Panc1 (cell line): Measurements from ENCODE around the gene CPNE7. TPM values are rescaled to one million over a fixed set of nuclear protein-coding genes. Genes with fewer than 3 reads are reported as not detected.

ENCODE experiments used
- ATAC-seq: fragments of 200-7000 bp; cut with Tn5 transposase; 2 replicates; pipeline ENCODE4 v1.9.1; 2020; ENCODE audit warnings: mild to moderate bottlenecking, moderate library complexity
- BruUV-seq: library from RNA; stranded (reverse); fragments of 400-500 nt; replicated peaks from 2 replicates; lab custom pipeline; 2021; lab: Mats Ljungman, UMichigan
- CTCF ChIA-PET: fragments of 300-600 bp; sonication (Branson Sonifier 250); formaldehyde crosslinking; loops from one replicate; lab custom pipeline; 2022; ENCODE audit warnings: antibody characterized with exemption; lab: Charles Lee
- POLR2A ChIA-PET: fragments of 300-600 bp; sonication (Branson Sonifier 250); formaldehyde crosslinking; loops from one replicate; lab custom pipeline; 2022; ENCODE audit warnings: antibody characterized with exemption; lab: Charles Lee
- DNase-seq: peaks from one replicate; pipeline ENCODE4 v3.0.0-alpha.2; 2010; ENCODE audit warnings: low read depth, low spot score
- H3K27ac ChIP-seq: 2 replicates; pipeline ENCODE4 v1.5.1; 2011; ENCODE audit warnings: mild to moderate bottlenecking, low read length, inconsistent platforms
- H3K27me3 ChIP-seq: fragments of 200-500 bp; sonication (Bioruptor generic); 2 replicates; pipeline ENCODE4 v1.6.0; 2014; ENCODE audit warnings: low read length, inconsistent platforms; ENCODE audit not compliant: control insufficient read depth, insufficient read depth
- H3K36me3 ChIP-seq: fragments of 200-500 bp; sonication (Bioruptor generic); 2 replicates; pipeline ENCODE4 v1.5.1; 2014; ENCODE audit warnings: inconsistent platforms, mild to moderate bottlenecking, low read length, moderate library complexity; ENCODE audit not compliant: control insufficient read depth, insufficient read depth
- H3K4me1 ChIP-seq: 2 replicates; pipeline ENCODE4 v1.5.1; 2011; ENCODE audit warnings: inconsistent platforms, mild to moderate bottlenecking, low read length, moderate library complexity; ENCODE audit not compliant: control insufficient read depth, insufficient read depth
- H3K4me3 ChIP-seq, 2 experiments: 2 replicates each; pipeline ENCODE4 v1.5.1; 2011 to 2012; ENCODE audit warnings: low read depth in 2 of 2, low read length in 2 of 2, mild to moderate bottlenecking in 2 of 2, inconsistent platforms in 1 of 2, moderate library complexity in 1 of 2
- H3K9me3 ChIP-seq: fragments of 200-500 bp; sonication (Bioruptor generic); 2 replicates; pipeline ENCODE4 v1.5.1; 2014; ENCODE audit warnings: low read depth, mild to moderate bottlenecking, inconsistent platforms, low read length, moderate library complexity; ENCODE audit not compliant: control insufficient read depth, insufficient read depth
- POLR2AphosphoS5 ChIP-seq: IDR thresholded peaks from 2 replicates; pipeline ENCODE4 v1.6.1; 2012; ENCODE audit warnings: mild to moderate bottlenecking, low read depth, low read length, moderate library complexity
- SIN3A ChIP-seq: IDR thresholded peaks from 2 replicates; pipeline ENCODE4 v1.6.1; 2012; ENCODE audit warnings: low read depth, mild to moderate bottlenecking, low read length, moderate library complexity, borderline replicate concordance; ENCODE audit not compliant: insufficient read depth
- TCF7L2 ChIP-seq: IDR thresholded peaks from 2 replicates; pipeline ENCODE4 v1.6.1; 2011; ENCODE audit warnings: mild to moderate bottlenecking, low read depth, low read length, inconsistent platforms
- in situ Hi-C: cut with HindIII; loops from 2 replicates; pipeline ENCODE4 v1.10.0; 2016; ENCODE audit warnings: low sequenced_read_pairs, low pct_unique_long_range_greater_than_20kb
- intact Hi-C: fragments of 100-400 bp; cut with micrococcal nuclease; formaldehyde crosslinking; loops from one replicate; pipeline ENCODE4 v1.10.0; 2022; ENCODE audit not compliant: unreplicated experiment
- total RNA-seq: library from RNA; stranded (reverse); gene quantifications from one replicate; pipeline ENCODE4 v1.2.1, GENCODE V29; 2021; ENCODE audit not compliant: unreplicated experiment
- TF ChIP-seq, protein P1 (sequence below): fragments of 450-650 bp; IDR thresholded peaks from 2 replicates; pipeline ENCODE4 v1.5.1; 2017; ENCODE audit warnings: mild to moderate bottlenecking
- TF ChIP-seq, protein P2 (sequence below), 2 experiments: IDR thresholded peaks; 2 replicates each; pipeline ENCODE4 v1.6.1; 2011 to 2012; ENCODE audit warnings: low read depth in 2 of 2, control low read depth in 1 of 2, low read length in 1 of 2, mild to moderate bottlenecking in 1 of 2, moderate library complexity in 1 of 2; ENCODE audit not compliant: insufficient read depth in 1 of 2

The CPNE7 gene
- total RNA-seq, 1 experiment from 2014 or later: 32.7 TPM

DNA sequence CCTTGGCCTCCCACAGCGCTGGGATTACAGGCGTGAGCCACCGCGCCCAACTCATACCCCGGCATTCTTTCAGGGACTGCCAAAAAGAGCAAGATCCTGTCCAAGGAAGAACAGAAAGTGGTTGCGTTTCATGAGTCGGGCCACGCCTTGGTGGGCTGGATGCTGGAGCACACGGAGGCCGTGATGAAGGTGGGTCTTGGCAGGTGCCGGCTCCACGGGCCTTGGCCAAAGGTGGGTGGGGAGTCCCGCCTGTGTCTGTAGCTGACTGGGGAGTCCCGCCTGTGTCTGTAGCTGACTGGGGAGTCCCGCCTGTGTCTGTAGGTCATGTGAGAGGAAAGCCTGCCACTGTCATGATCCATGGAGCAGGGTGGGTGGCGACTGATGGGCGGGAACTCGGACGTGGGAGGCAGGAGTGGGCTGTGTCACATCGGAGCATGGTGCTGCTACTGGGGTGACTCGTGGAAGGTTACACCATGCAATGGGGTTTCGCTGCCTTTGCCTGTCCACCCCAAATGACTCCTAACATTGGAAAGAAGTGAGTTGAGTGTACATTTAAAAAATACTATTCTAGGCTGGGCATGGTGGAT lies 25.0 kb upstream of the CPNE7 start:
- in situ Hi-C loops: no loop called here
- intact Hi-C loops: no loop called here
- no TSS peak for BruUV-seq
- Histone ChIP-seq H3K27ac (no peak overlapping the region), H3K36me3 (peaks cover 5% of the 10 kb centered on the region; the same call in 1 of the 2 replicates), H3K9me3 (no peaks in the 10 kb centered on the region), H3K4me3 (no peak overlapping the region), H3K4me1 (no peaks in the 10 kb centered on the region), H3K27me3 (no peaks in the 10 kb centered on the region)
- DNase-seq (no peak), ATAC-seq (no peak)
- ChIA-PET CTCF (no interaction called here), POLR2A (no interaction called here)
- TF ChIP-seq, protein P1, sequence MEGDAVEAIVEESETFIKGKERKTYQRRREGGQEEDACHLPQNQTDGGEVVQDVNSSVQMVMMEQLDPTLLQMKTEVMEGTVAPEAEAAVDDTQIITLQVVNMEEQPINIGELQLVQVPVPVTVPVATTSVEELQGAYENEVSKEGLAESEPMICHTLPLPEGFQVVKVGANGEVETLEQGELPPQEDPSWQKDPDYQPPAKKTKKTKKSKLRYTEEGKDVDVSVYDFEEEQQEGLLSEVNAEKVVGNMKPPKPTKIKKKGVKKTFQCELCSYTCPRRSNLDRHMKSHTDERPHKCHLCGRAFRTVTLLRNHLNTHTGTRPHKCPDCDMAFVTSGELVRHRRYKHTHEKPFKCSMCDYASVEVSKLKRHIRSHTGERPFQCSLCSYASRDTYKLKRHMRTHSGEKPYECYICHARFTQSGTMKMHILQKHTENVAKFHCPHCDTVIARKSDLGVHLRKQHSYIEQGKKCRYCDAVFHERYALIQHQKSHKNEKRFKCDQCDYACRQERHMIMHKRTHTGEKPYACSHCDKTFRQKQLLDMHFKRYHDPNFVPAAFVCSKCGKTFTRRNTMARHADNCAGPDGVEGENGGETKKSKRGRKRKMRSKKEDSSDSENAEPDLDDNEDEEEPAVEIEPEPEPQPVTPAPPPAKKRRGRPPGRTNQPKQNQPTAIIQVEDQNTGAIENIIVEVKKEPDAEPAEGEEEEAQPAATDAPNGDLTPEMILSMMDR: no peak
- no peak for TF ChIP-seq POLR2AphosphoS5
- TF ChIP-seq, protein P2, sequence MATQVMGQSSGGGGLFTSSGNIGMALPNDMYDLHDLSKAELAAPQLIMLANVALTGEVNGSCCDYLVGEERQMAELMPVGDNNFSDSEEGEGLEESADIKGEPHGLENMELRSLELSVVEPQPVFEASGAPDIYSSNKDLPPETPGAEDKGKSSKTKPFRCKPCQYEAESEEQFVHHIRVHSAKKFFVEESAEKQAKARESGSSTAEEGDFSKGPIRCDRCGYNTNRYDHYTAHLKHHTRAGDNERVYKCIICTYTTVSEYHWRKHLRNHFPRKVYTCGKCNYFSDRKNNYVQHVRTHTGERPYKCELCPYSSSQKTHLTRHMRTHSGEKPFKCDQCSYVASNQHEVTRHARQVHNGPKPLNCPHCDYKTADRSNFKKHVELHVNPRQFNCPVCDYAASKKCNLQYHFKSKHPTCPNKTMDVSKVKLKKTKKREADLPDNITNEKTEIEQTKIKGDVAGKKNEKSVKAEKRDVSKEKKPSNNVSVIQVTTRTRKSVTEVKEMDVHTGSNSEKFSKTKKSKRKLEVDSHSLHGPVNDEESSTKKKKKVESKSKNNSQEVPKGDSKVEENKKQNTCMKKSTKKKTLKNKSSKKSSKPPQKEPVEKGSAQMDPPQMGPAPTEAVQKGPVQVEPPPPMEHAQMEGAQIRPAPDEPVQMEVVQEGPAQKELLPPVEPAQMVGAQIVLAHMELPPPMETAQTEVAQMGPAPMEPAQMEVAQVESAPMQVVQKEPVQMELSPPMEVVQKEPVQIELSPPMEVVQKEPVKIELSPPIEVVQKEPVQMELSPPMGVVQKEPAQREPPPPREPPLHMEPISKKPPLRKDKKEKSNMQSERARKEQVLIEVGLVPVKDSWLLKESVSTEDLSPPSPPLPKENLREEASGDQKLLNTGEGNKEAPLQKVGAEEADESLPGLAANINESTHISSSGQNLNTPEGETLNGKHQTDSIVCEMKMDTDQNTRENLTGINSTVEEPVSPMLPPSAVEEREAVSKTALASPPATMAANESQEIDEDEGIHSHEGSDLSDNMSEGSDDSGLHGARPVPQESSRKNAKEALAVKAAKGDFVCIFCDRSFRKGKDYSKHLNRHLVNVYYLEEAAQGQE (IDR thresholded peaks at IDR 0.05; ENCODE audit: insufficient read depth in 1 of 2, low read depth in 2 of 2, low read length in 1 of 2): no peak
- TF ChIP-seq TCF7L2: no peak
- TF ChIP-seq SIN3A: no peak

DNA sequence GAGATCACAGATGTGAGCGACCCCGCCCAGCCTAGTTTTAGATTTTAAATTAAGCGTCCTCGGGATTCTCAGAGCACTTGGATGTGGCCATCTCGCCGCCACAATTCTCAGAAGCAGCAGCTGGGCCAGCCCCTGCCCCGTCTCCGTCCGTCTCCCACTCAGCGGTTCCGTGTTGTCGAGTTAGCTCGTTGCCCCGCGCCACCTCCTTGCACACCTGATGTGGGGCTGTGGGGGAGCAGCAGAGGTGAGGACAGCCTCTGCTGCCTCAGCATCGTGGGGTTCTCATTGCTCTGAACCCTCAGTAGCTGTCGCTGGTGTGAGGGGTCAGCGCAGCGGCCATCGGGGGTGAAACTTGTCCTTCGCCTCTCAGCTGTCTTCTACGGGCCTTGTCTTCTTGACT lies 23.2 kb upstream of the CPNE7 start:
- Histone ChIP-seq H3K9me3 (no peaks in the 10 kb centered on the region), H3K27ac (no peak overlapping the region), H3K36me3 (peaks cover 5% of the 10 kb centered on the region; the same call in 1 of the 2 replicates), H3K27me3 (no peaks in the 10 kb centered on the region), H3K4me3 (no peak overlapping the region), H3K4me1 (no peaks in the 10 kb centered on the region)
- DNase-seq (no peak), ATAC-seq (no peak)
- BruUV-seq: no TSS peak
- in situ Hi-C loops: no loop called here
- ChIA-PET CTCF (no interaction called here), POLR2A (interaction anchor here (0.5 kb wide), 1 partner anchor 10 kb away, joined by 3 read pairs; no protein-coding TSS in a partner anchor)
- intact Hi-C loops: no loop called here
- TF ChIP-seq POLR2AphosphoS5: no peak
- no peak for TF ChIP-seq SIN3A
- TF ChIP-seq, protein P2 (IDR thresholded peaks at IDR 0.05; ENCODE audit: insufficient read depth in 1 of 2, low read depth in 2 of 2, low read length in 1 of 2): no peak
- TF ChIP-seq, protein P1: no peak
- TF ChIP-seq TCF7L2: no peak
